HepG2 (cell line): Measurements from ENCODE around the gene ZDHHC21. TPM values are rescaled to one million over a fixed set of nuclear protein-coding genes. Genes with fewer than 3 reads are reported as not detected.
A peak's percentile ranks its signal among the peaks of the same experiment; 100 is the strongest.

ENCODE experiments used
- ATAC-seq: fragments of 200-7000 bp; cut with Tn5 transposase; 3 replicates; pipeline ENCODE4 v1.9.1; 2020; ENCODE audit warnings: mild to moderate bottlenecking, moderate library complexity
- BruUV-seq: library from RNA; stranded (reverse); fragments of 400-500 nt; replicated peaks from 2 replicates; lab custom pipeline; 2021; lab: Mats Ljungman, UMichigan
- CTCF ChIA-PET: fragments of 300-600 bp; formaldehyde crosslinking; extraction: SDS; loops from one replicate; lab custom pipeline; 2021; ENCODE audit warnings: low total read pairs, inconsistent platforms, low intra/inter-chr PET ratio; lab: Yijun Ruan, JAX
- POLR2A ChIA-PET: fragments of 350-600 bp; sonication (Branson Sonifier 250); formaldehyde crosslinking; loops from one replicate; lab custom pipeline; 2020; ENCODE audit warnings: antibody characterized with exemption, inconsistent platforms; lab: Yijun Ruan, JAX
- DNase-seq: peaks from one replicate; pipeline ENCODE4 v3.0.0-alpha.2; 2015; ENCODE audit warnings: low spot score
- FAIRE-seq: peaks from 3 replicates; lab custom pipeline; 2011; peaks lifted over from hg19 to GRCh38; lab: Jason Lieb, UNC
- H2AFZ ChIP-seq: one replicate; pipeline ENCODE4 v1.6.1; 2011; ENCODE audit warnings: low read length, inconsistent platforms
- H3K27ac ChIP-seq: fragments of 300-600 bp; 3 replicates; pipeline ENCODE4 v1.8.0; 2011; ENCODE audit warnings: mixed run types, mild to moderate bottlenecking, mixed read lengths, low read length, inconsistent platforms; ENCODE audit not compliant: insufficient read depth; ENCODE audit errors: extremely low read length
- H3K27me3 ChIP-seq, 2 experiments: fragments of 200-600 bp in 1 of 2; 2 replicates in 1 of 2; 3 replicates in 1 of 2; pipeline versions ENCODE4 v1.6.0 to v1.8.0; 2011; ENCODE audit warnings: low read length in 2 of 2, mild to moderate bottlenecking in 2 of 2, moderate library complexity in 2 of 2, inconsistent platforms in 1 of 2; ENCODE audit not compliant: insufficient read depth in 2 of 2, control insufficient read depth in 1 of 2
- H3K36me3 ChIP-seq, 2 experiments: fragments of 200-600 bp in 1 of 2; replicated peaks in 1 of 2; 2 replicates in 1 of 2; 3 replicates in 1 of 2; pipeline versions ENCODE4 v1.5.1 to v1.8.0; 2011; ENCODE audit warnings: low read length in 2 of 2, inconsistent platforms in 1 of 2; ENCODE audit not compliant: insufficient read depth in 2 of 2, control insufficient read depth in 1 of 2
- H3K4me1 ChIP-seq: 2 replicates; pipeline ENCODE4 v1.5.1; 2012; ENCODE audit warnings: low read length, inconsistent platforms; ENCODE audit not compliant: insufficient read depth
- H3K4me2 ChIP-seq: 2 replicates; pipeline ENCODE4 v1.6.0; 2011; ENCODE audit warnings: low read depth, low read length, inconsistent platforms
- H3K4me3 ChIP-seq, 3 experiments: fragments of 200-600 bp in 1 of 3; sonication (generic), shearing (Covaris generic) in 1 of 3; replicated peaks in 1 of 3; 2 replicates each; pipeline ENCODE4 v1.5.1; 2011 to 2016; ENCODE audit warnings: low read length in 3 of 3, inconsistent platforms in 2 of 3, low read depth in 2 of 3, mild to moderate bottlenecking in 2 of 3, control low read depth in 1 of 3, mixed read lengths in 1 of 3; ENCODE audit not compliant: insufficient read depth in 1 of 3
- H3K79me2 ChIP-seq: one replicate; pipeline ENCODE4 v1.6.1; 2011; ENCODE audit warnings: low read length, inconsistent platforms; ENCODE audit not compliant: insufficient read depth
- H3K9ac ChIP-seq: 2 replicates; pipeline ENCODE4 v1.6.0; 2011; ENCODE audit warnings: mild to moderate bottlenecking, low read depth, low read length, inconsistent platforms; ENCODE audit not compliant: insufficient read depth
- H3K9me3 ChIP-seq: 2 replicates; pipeline ENCODE4 v1.5.1; 2012; ENCODE audit warnings: mild to moderate bottlenecking, low read length
- H4K20me1 ChIP-seq: 2 replicates; pipeline ENCODE4 v1.6.0; 2011; ENCODE audit warnings: inconsistent platforms, mild to moderate bottlenecking, low read length, moderate library complexity; ENCODE audit not compliant: insufficient read depth
- CHCHD3 ChIP-seq: sonication (generic); formaldehyde crosslinking; IDR thresholded peaks from 2 replicates; pipeline ENCODE4 v1.8.0; 2022; ENCODE audit warnings: mild to moderate bottlenecking, missing genetic modification reagents, moderate library complexity
- CTCF ChIP-seq: sonication (generic); formaldehyde crosslinking; IDR thresholded peaks from 2 replicates; pipeline ENCODE4 v1.5.0; 2020; ENCODE audit warnings: mild to moderate bottlenecking, missing genetic modification reagents, moderate library complexity
- HMGXB3 ChIP-seq: sonication (generic); formaldehyde crosslinking; IDR thresholded peaks from 2 replicates; pipeline ENCODE4 v1.4.0; 2020; ENCODE audit warnings: missing genetic modification reagents, borderline replicate concordance
- KAT7 ChIP-seq: IDR thresholded peaks from 2 replicates; pipeline ENCODE4 v1.6.1; 2018; ENCODE audit warnings: borderline replicate concordance, missing compliant biosample characterization
- LRRFIP1 ChIP-seq: sonication (generic); formaldehyde crosslinking; conservative IDR thresholded peaks from 2 replicates; pipeline ENCODE4 v1.4.0; 2020; ENCODE audit warnings: missing genetic modification reagents
- PATZ1 ChIP-seq: sonication (generic); formaldehyde crosslinking; IDR thresholded peaks from 2 replicates; pipeline ENCODE4 v1.4.0; 2020; ENCODE audit warnings: missing genetic modification reagents
- ZNF337 ChIP-seq: sonication (generic); formaldehyde crosslinking; IDR thresholded peaks from 2 replicates; pipeline ENCODE4 v1.5.1; 2020; ENCODE audit warnings: missing genetic modification reagents, low read depth, mild to moderate bottlenecking, borderline replicate concordance
- ZNF451 ChIP-seq: sonication (generic); formaldehyde crosslinking; IDR thresholded peaks from 2 replicates; pipeline ENCODE4 v1.5.0; 2020; ENCODE audit warnings: mild to moderate bottlenecking, missing genetic modification reagents
- ZNF619 ChIP-seq: sonication (generic); formaldehyde crosslinking; IDR thresholded peaks from 2 replicates; pipeline ENCODE4 v1.4.0; 2020; ENCODE audit warnings: mild to moderate bottlenecking, missing genetic modification reagents
- WGBS: methylation state at CpG from one replicate; pipeline ENCODE4 v1.1.6; 2017; ENCODE audit warnings: low lambda C conversion rate; 5-methylcytosine and 5-hydroxymethylcytosine counted together
- in situ Hi-C: cut with HindIII; loops from 2 replicates; pipeline ENCODE4 v1.10.0; 2017; ENCODE audit warnings: low pct_unique_long_range_greater_than_20kb; ENCODE audit not compliant: extremely low pct_ligation_motif_present
- intact Hi-C: fragments of 100-400 bp; cut with micrococcal nuclease; formaldehyde crosslinking; loops from one replicate; pipeline ENCODE4 v1.10.0; 2022; ENCODE audit not compliant: unreplicated experiment
- polyA plus RNA-seq, 8 experiments: library from polyadenylated mRNA; depleted of rRNA in 3 of 8; stranded (reverse) in 7 of 8; unstranded in 1 of 8; fragments of >200 nt; fragmentation: Illumina TruSeq in 4 of 8; extraction: Trizol in 4 of 8; gene quantifications; 2 replicates each; pipeline versions ENCODE4 v1.2.1 to v1.2.3, GENCODE V29; 2011 to 2016; ENCODE audit warnings: low read depth in 4 of 8, missing spikeins in 1 of 8, mixed read lengths in 1 of 8; ENCODE audit not compliant: insufficient read depth in 1 of 8
- total RNA-seq, 5 experiments: library from RNA; depleted of rRNA; stranded (reverse); fragments of >200 nt; fragmentation: Illumina TruSeq; extraction: Trizol; gene quantifications; 2 replicates each; pipeline ENCODE4 v1.2.3, GENCODE V29; 2016; ENCODE audit warnings: low read depth in 1 of 5

ZDHHC21 gene
- total and polyA plus RNA-seq, 2 of the 13 experiments (the other 11 are each of a cell fraction or from before 2014, with no cell fraction given), result 2.4 to 3.7 TPM

- no peak for TF ChIP-seq LRRFIP1 (CRISPR knock-in tag)
Observed at GRCh38 chr9:14702200-14702720, 9.0 kb upstream of the ZDHHC21 start (continued).

- ATAC-seq (peak; percentile 80), FAIRE-seq (peak; percentile 39), DNase-seq (peak; percentile 4)
- no peaks in the 10 kb centered on the region for H3K9me3 ChIP-seq
- WGBS, result 5% methylated on average over 13 of the region's 35 CpGs
- CTCF ChIA-PET, result no interaction called here
- peaks cover 26% of the 10 kb centered on the region for H3K4me1 ChIP-seq
- in situ Hi-C loops, result no loop called here
- peak overlapping the region; percentile 79 for H3K4me2 ChIP-seq
- peak overlapping the region; percentile 62 for H3K9ac ChIP-seq
- H2AFZ ChIP-seq, result peak overlapping the region; percentile 52
- POLR2A ChIA-PET, result interaction anchor here (0.7 kb wide), 1 partner anchor 31 kb away, joined by 3 read pairs; no protein-coding TSS in a partner anchor
- peaks cover 4% of the 10 kb centered on the region for H3K79me2 ChIP-seq
- H3K4me3 ChIP-seq, result peak overlapping the region; percentile 76 to 82 (median 79)
- H3K27me3 ChIP-seq, result no peaks in the 10 kb centered on the region; a peak in 2 of 5 replicates
- H4K20me1 ChIP-seq, result no peaks in the 10 kb centered on the region
- H3K36me3 ChIP-seq, result no peaks in the 10 kb centered on the region; a peak in 3 of 5 replicates
- intact Hi-C loops, result no loop called here
- BruUV-seq, result no TSS peak
- H3K27ac ChIP-seq, result peak overlapping the region; percentile 15
- no peak for TF ChIP-seq ZNF451 (CRISPR knock-in tag)
- no peak for TF ChIP-seq KAT7 (CRISPR knock-in tag)
- TF ChIP-seq ZNF337 (CRISPR knock-in tag), result 0 out of 2 replicates have a peak, but pooled peaks have one; percentile 55
- TF ChIP-seq HMGXB3 (CRISPR knock-in tag), result no peak
- no peak for TF ChIP-seq CHCHD3 (CRISPR knock-in tag)
- peak; percentile 4; the same call in 1 of the 2 replicates for TF ChIP-seq ZNF619 (CRISPR knock-in tag)
- TF ChIP-seq CTCF (CRISPR knock-in tag), result peak; percentile 32
- TF ChIP-seq PATZ1 (CRISPR knock-in tag), result peak; percentile 18; the same call in 1 of the 2 replicates
Observed at GRCh38 chr9:14692470-14693250, 572 bp downstream of the ZDHHC21 start.
